CD14-positive monocyte (primary cell): ENCODE measurements around the gene MYB. TPM values are rescaled to one million over a fixed set of nuclear protein-coding genes. Genes with fewer than 3 reads are reported as not detected.

ENCODE experiments used
- DNase-seq, 3 donors: peaks; one replicate each; pipeline ENCODE4 v3.0.0-alpha.2; 2011 to 2022
- H2AFZ ChIP-seq: 2 replicates; pipeline ENCODE4 v1.6.0; 2012; ENCODE audit warnings: mild to moderate bottlenecking, low read depth, low read length, inconsistent platforms; ENCODE audit not compliant: insufficient read depth, poor library complexity, severe bottlenecking
- H3K27ac ChIP-seq, 2 donors: 1 replicate in 1 of 2; 2 replicates in 1 of 2; pipeline ENCODE4 v1.5.1; 2012 to 2013; ENCODE audit warnings: low read length in 2 of 2, control low read depth in 1 of 2, inconsistent platforms in 1 of 2, low read depth in 1 of 2, mild to moderate bottlenecking in 1 of 2
- H3K27me3 ChIP-seq, 2 donors: one replicate each; pipeline versions ENCODE4 v1.6.0 to v1.6.1; 2011 to 2013; ENCODE audit warnings: low read length in 2 of 2; ENCODE audit not compliant: control insufficient read depth in 2 of 2, insufficient read depth in 2 of 2
- H3K36me3 ChIP-seq, 2 donors: replicated peaks in 1 of 2; 1 replicate in 1 of 2; 2 replicates in 1 of 2; pipeline versions ENCODE4 v1.5.1 to v1.6.1; 2012 to 2013; ENCODE audit warnings: low read length in 2 of 2, control low read depth in 1 of 2, inconsistent platforms in 1 of 2, mild to moderate bottlenecking in 1 of 2; ENCODE audit not compliant: insufficient read depth in 2 of 2, control insufficient read depth in 1 of 2
- H3K4me1 ChIP-seq, 2 donors: 1 replicate in 1 of 2; 2 replicates in 1 of 2; pipeline versions ENCODE4 v1.5.1 to v1.6.1; 2012 to 2013; ENCODE audit warnings: low read length in 2 of 2, control low read depth in 1 of 2, inconsistent platforms in 1 of 2, mild to moderate bottlenecking in 1 of 2, moderate library complexity in 1 of 2; ENCODE audit not compliant: insufficient read depth in 2 of 2, control insufficient read depth in 1 of 2
- H3K4me2 ChIP-seq: replicated peaks from 2 replicates; pipeline ENCODE3; 2012; ENCODE audit warnings: low read length, moderate library complexity, mild to moderate bottlenecking; ENCODE audit not compliant: poor library complexity, severe bottlenecking; ENCODE audit errors: extremely low read depth
- H3K4me3 ChIP-seq, 3 experiments: fragments of 200-600 bp in 1 of 3; sonication (generic) in 1 of 3; replicated peaks in 1 of 3; 1 replicate in 2 of 3; 2 replicates in 1 of 3; pipeline ENCODE4 v1.5.1; 2011 to 2013; ENCODE audit warnings: low read length in 3 of 3, mild to moderate bottlenecking in 3 of 3, control low read depth in 2 of 3, low read depth in 2 of 3, inconsistent platforms in 1 of 3, moderate library complexity in 1 of 3
- H3K79me2 ChIP-seq: 2 replicates; pipeline ENCODE4 v1.6.0; 2012; ENCODE audit warnings: mild to moderate bottlenecking, control low read depth, inconsistent platforms, low read length, moderate library complexity; ENCODE audit not compliant: insufficient read depth
- H3K9ac ChIP-seq: 2 replicates; pipeline ENCODE4 v1.6.0; 2017; ENCODE audit warnings: low read length, mild to moderate bottlenecking; ENCODE audit not compliant: insufficient read depth, poor library complexity, severe bottlenecking
- H3K9me3 ChIP-seq, 2 donors: replicated peaks in 1 of 2; 1 replicate in 1 of 2; 2 replicates in 1 of 2; pipeline versions ENCODE4 v1.5.1 to v1.6.1; 2012 to 2013; ENCODE audit warnings: low read length in 2 of 2, control low read depth in 1 of 2; ENCODE audit not compliant: control insufficient read depth in 1 of 2, insufficient read depth in 1 of 2
- H4K20me1 ChIP-seq: 2 replicates; pipeline ENCODE4 v1.6.0; 2012; ENCODE audit warnings: mild to moderate bottlenecking, low read length, control low read depth, moderate library complexity; ENCODE audit not compliant: insufficient read depth
- H3K27ac Mint-ChIP-seq, 7 donors: one replicate each; pipeline ENCODE4 v1.8.0; 2020; ENCODE audit warnings: mild to moderate bottlenecking in 7 of 7, mixed read lengths in 7 of 7, moderate library complexity in 6 of 7, inconsistent platforms in 2 of 7
- H3K27me3 Mint-ChIP-seq, 3 donors: one replicate each; pipeline ENCODE4 v1.8.0; 2021 to 2022; ENCODE audit warnings: low read depth in 3 of 3, mild to moderate bottlenecking in 3 of 3, mixed read lengths in 3 of 3, moderate library complexity in 3 of 3, inconsistent platforms in 1 of 3
- H3K36me3 Mint-ChIP-seq, 2 donors: one replicate each; pipeline ENCODE4 v1.8.0; 2020; ENCODE audit warnings: mixed read lengths in 2 of 2, inconsistent platforms in 1 of 2, mild to moderate bottlenecking in 1 of 2
- H3K4me1 Mint-ChIP-seq: one replicate; pipeline ENCODE4 v1.8.0; 2020; ENCODE audit warnings: mild to moderate bottlenecking, mixed read lengths
- H3K4me3 Mint-ChIP-seq, 2 donors: one replicate each; pipeline ENCODE4 v1.8.0; 2020; ENCODE audit warnings: mild to moderate bottlenecking in 2 of 2, mixed read lengths in 2 of 2, moderate library complexity in 1 of 2
- H3K9me3 Mint-ChIP-seq, 7 donors: one replicate each; pipeline ENCODE4 v1.8.0; 2020 to 2022; ENCODE audit warnings: mixed read lengths in 7 of 7, mild to moderate bottlenecking in 6 of 7, moderate library complexity in 6 of 7, inconsistent platforms in 2 of 7
- whole genome bisulfite sequencing: methylation state at CpG from one replicate; pipeline ENCODE4 v1.1.5; 2013; ENCODE audit warnings: missing lambda C conversion rate; ENCODE audit not compliant: insufficient coverage; 5-methylcytosine and 5-hydroxymethylcytosine counted together
- intact Hi-C, 2 donors: fragments of 100-400 bp; cut with micrococcal nuclease; formaldehyde crosslinking; loops; one replicate each; pipeline versions ENCODE4 v1.15.0 to v1.15.1; 2023
- polyA plus RNA-seq, 3 donors: library from polyadenylated mRNA; depleted of rRNA in 1 of 3; unstranded in 2 of 3; stranded (reverse) in 1 of 3; fragments of 300-500 nt in 2 of 3; fragments of >200 nt in 1 of 3; fragmentation: Illumina TruSeq in 2 of 3; gene quantifications; 1 replicate in 2 of 3; 2 replicates in 1 of 3; pipeline ENCODE4 v1.2.3, GENCODE V29; 2012 to 2021
- TF ChIP-seq, protein P1 (sequence below): fragments of 200-600 bp; IDR thresholded peaks from one replicate; pipeline ENCODE4 v1.8.0; 2022; ENCODE audit warnings: antibody characterized with exemption, mild to moderate bottlenecking

The MYB gene
- polyA plus RNA-seq, 3 donors, result 1.5 to 2.2 (median 1.7) TPM

- no peak for DNase-seq
- Mint-ChIP-seq H3K36me3 (no peaks in the 10 kb centered on the region), H3K4me1 (peaks cover 24% of the 10 kb centered on the region), H3K27me3 (no peaks in the 10 kb centered on the region), H3K27ac (peak overlapping the region in 1 of 7 donors; percentile 2), H3K4me3 (no peak overlapping the region), H3K9me3 (no peaks in the 10 kb centered on the region)
- Histone ChIP-seq H3K36me3 (no peaks in the 10 kb centered on the region), H3K27me3 (no peaks in the 10 kb centered on the region), H3K4me2 (no peak overlapping the region), H4K20me1 (no peaks in the 10 kb centered on the region), H3K4me3 (no peak overlapping the region), H3K4me1 (peaks cover 12 to 14% of the 10 kb centered on the region in 2 donors), H3K79me2 (no peaks in the 10 kb centered on the region), H3K9me3 (no peaks in the 10 kb centered on the region), H3K27ac (no peak overlapping the region), H3K9ac (no peak overlapping the region), H2AFZ (no peak overlapping the region)
- intact Hi-C loops, result no loop called here
- TF ChIP-seq, protein P1, sequence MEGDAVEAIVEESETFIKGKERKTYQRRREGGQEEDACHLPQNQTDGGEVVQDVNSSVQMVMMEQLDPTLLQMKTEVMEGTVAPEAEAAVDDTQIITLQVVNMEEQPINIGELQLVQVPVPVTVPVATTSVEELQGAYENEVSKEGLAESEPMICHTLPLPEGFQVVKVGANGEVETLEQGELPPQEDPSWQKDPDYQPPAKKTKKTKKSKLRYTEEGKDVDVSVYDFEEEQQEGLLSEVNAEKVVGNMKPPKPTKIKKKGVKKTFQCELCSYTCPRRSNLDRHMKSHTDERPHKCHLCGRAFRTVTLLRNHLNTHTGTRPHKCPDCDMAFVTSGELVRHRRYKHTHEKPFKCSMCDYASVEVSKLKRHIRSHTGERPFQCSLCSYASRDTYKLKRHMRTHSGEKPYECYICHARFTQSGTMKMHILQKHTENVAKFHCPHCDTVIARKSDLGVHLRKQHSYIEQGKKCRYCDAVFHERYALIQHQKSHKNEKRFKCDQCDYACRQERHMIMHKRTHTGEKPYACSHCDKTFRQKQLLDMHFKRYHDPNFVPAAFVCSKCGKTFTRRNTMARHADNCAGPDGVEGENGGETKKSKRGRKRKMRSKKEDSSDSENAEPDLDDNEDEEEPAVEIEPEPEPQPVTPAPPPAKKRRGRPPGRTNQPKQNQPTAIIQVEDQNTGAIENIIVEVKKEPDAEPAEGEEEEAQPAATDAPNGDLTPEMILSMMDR, result no peak
- no CpG with 5 or more reads among the region's 3 CpGs for WGBS
Measured at GRCh38 chr6:135173242-135173988, 7.7 kb upstream of the MYB start.

GRCh38 chr6:135173989-135174484 is 7.1 kb upstream of the MYB start:
- Histone ChIP-seq H3K4me3 (no peak overlapping the region), H3K9ac (no peak overlapping the region), H3K27me3 (no peaks in the 10 kb centered on the region), H3K4me2 (no peak overlapping the region), H2AFZ (no peak overlapping the region), H3K36me3 (no peaks in the 10 kb centered on the region), H3K79me2 (no peaks in the 10 kb centered on the region), H3K4me1 (peaks cover 12 to 14% of the 10 kb centered on the region in 2 donors), H4K20me1 (no peaks in the 10 kb centered on the region), H3K27ac (no peak overlapping the region), H3K9me3 (no peaks in the 10 kb centered on the region)
- Mint-ChIP-seq H3K4me1 (peaks cover 25% of the 10 kb centered on the region), H3K4me3 (no peak overlapping the region), H3K9me3 (no peaks in the 10 kb centered on the region), H3K27me3 (no peaks in the 10 kb centered on the region), H3K36me3 (no peaks in the 10 kb centered on the region), H3K27ac (no peak overlapping the region)
- TF ChIP-seq, protein P1, result no peak
- intact Hi-C loops, result no loop called here
- no peak for DNase-seq
